H1 (cell line): ENCODE measurements around the gene ASCC3. TPM values are rescaled to one million over a fixed set of nuclear protein-coding genes. Genes with fewer than 3 reads are reported as not detected.

Source experiments
- CTCF ChIA-PET: fragments of 300-600 bp; sonication (Branson Sonifier 250); formaldehyde crosslinking; loops from one replicate; lab custom pipeline; 2021; ENCODE audit not compliant: partially characterized antibody; lab: Charles Lee
- POLR2A ChIA-PET: fragments of 300-600 bp; sonication (Branson Sonifier 250); formaldehyde crosslinking; loops from one replicate; lab custom pipeline; 2021; ENCODE audit warnings: inconsistent platforms; ENCODE audit not compliant: partially characterized antibody; lab: Charles Lee
- DNase-seq, 2 experiments: peaks; one replicate each; pipeline versions ENCODE4 v3.0.0 to v3.0.0-alpha.2; 2010 to 2022; ENCODE audit warnings: low spot score in 2 of 2, low read depth in 1 of 2, mixed read lengths in 1 of 2
- FAIRE-seq: peaks from 2 replicates; lab custom pipeline; 2011; peaks lifted over from hg19 to GRCh38; lab: Jason Lieb, UNC
- H2AFZ ChIP-seq: 2 replicates; pipeline ENCODE4 v1.8.1; 2012; ENCODE audit warnings: low read length, inconsistent platforms
- H2AK5ac ChIP-seq: 2 replicates; pipeline ENCODE4 v1.6.1; 2013; ENCODE audit warnings: low read depth, low read length
- H2BK120ac ChIP-seq: replicated peaks from 2 replicates; pipeline ENCODE3; 2013; ENCODE audit warnings: low read depth, low read length, inconsistent platforms
- H2BK12ac ChIP-seq: 2 replicates; pipeline ENCODE4 v1.6.1; 2013; ENCODE audit warnings: low read depth, low read length
- H2BK15ac ChIP-seq: 2 replicates; pipeline ENCODE4 v1.6.1; 2013; ENCODE audit warnings: low read length
- H2BK20ac ChIP-seq: 2 replicates; pipeline ENCODE4 v1.6.1; 2013; ENCODE audit warnings: low read length
- H2BK5ac ChIP-seq: 2 replicates; pipeline ENCODE4 v1.6.1; 2013; ENCODE audit warnings: low read depth, low read length
- H3K14ac ChIP-seq: 2 replicates; pipeline ENCODE4 v1.6.1; 2013; ENCODE audit warnings: inconsistent platforms; ENCODE audit not compliant: insufficient read length
- H3K18ac ChIP-seq: 2 replicates; pipeline ENCODE4 v1.6.1; 2013; ENCODE audit warnings: low read length; ENCODE audit errors: extremely low read depth
- H3K23ac ChIP-seq: 2 replicates; pipeline ENCODE4 v1.6.1; 2013; ENCODE audit warnings: inconsistent platforms; ENCODE audit not compliant: insufficient read length
- H3K23me2 ChIP-seq: 2 replicates; pipeline ENCODE4 v1.6.1; 2013; ENCODE audit warnings: low read depth, low read length
- H3K27ac ChIP-seq: 2 replicates; pipeline ENCODE4 v1.6.1; 2011; ENCODE audit warnings: low read depth, low read length, inconsistent platforms
- H3K27me3 ChIP-seq, 4 experiments: replicated peaks in 1 of 4; 1 replicate in 1 of 4; 2 replicates in 3 of 4; pipeline versions ENCODE4 v1.6.1 to v1.8.1; 2011 to 2013; ENCODE audit warnings: low read length in 3 of 4, mild to moderate bottlenecking in 3 of 4, inconsistent platforms in 2 of 4, mixed read lengths in 2 of 4, moderate library complexity in 1 of 4; ENCODE audit not compliant: control insufficient read depth in 3 of 4, insufficient read depth in 3 of 4; ENCODE audit errors: extremely low read depth in 1 of 4
- H3K36me3 ChIP-seq, 4 experiments: 2 replicates each; pipeline versions ENCODE4 v1.6.1 to v1.8.1; 2011 to 2013; ENCODE audit warnings: mild to moderate bottlenecking in 4 of 4, low read length in 3 of 4, moderate library complexity in 2 of 4, control low read depth in 1 of 4, inconsistent platforms in 1 of 4; ENCODE audit not compliant: insufficient read depth in 4 of 4, control insufficient read depth in 2 of 4
- H3K4ac ChIP-seq: replicated peaks from 2 replicates; pipeline ENCODE3; 2013; ENCODE audit warnings: low read length, low read depth, mixed read lengths, inconsistent platforms; ENCODE audit not compliant: insufficient read length
- H3K4me1 ChIP-seq, 4 experiments: replicated peaks in 1 of 4; 1 replicate in 1 of 4; 2 replicates in 3 of 4; pipeline versions ENCODE4 v1.6.1 to v1.8.1; 2011 to 2013; ENCODE audit warnings: low read length in 3 of 4, inconsistent platforms in 2 of 4, mixed read lengths in 1 of 4; ENCODE audit not compliant: insufficient read depth in 4 of 4, control insufficient read depth in 3 of 4
- H3K4me2 ChIP-seq, 2 experiments: 2 replicates each; pipeline versions ENCODE4 v1.6.1 to v1.8.1; 2011 to 2013; ENCODE audit warnings: low read depth in 2 of 2, low read length in 2 of 2, control low read depth in 1 of 2, inconsistent platforms in 1 of 2, mild to moderate bottlenecking in 1 of 2; ENCODE audit not compliant: insufficient read depth in 1 of 2
- H3K4me3 ChIP-seq, 4 experiments: fragments of 200-600, 300-600 bp in 1 of 4; sonication (generic), shearing (Covaris generic), sonication (Bioruptor Twin) in 1 of 4; 2 replicates each; pipeline versions ENCODE4 v1.5.1 to v1.8.1; 2011 to 2016; ENCODE audit warnings: low read length in 4 of 4, low read depth in 3 of 4, control low read depth in 2 of 4, inconsistent platforms in 2 of 4, mild to moderate bottlenecking in 2 of 4, mixed read lengths in 1 of 4, moderate library complexity in 1 of 4; ENCODE audit not compliant: insufficient read depth in 2 of 4; ENCODE audit errors: extremely low read depth in 1 of 4
- H3K56ac ChIP-seq: replicated peaks from 2 replicates; pipeline ENCODE3; 2013; ENCODE audit warnings: low read depth, mild to moderate bottlenecking, mixed read lengths, low read length, inconsistent platforms; ENCODE audit not compliant: insufficient read length
- H3K79me1 ChIP-seq: 2 replicates; pipeline ENCODE4 v1.6.1; 2013; ENCODE audit warnings: low read depth, low read length, control low read depth
- H3K79me2 ChIP-seq, 2 experiments: 2 replicates each; pipeline versions ENCODE4 v1.6.1 to v1.8.1; 2012 to 2013; ENCODE audit warnings: low read length in 2 of 2, mild to moderate bottlenecking in 2 of 2, inconsistent platforms in 1 of 2; ENCODE audit not compliant: insufficient read depth in 2 of 2, control insufficient read depth in 1 of 2
- H3K9ac ChIP-seq, 4 experiments: replicated peaks in 1 of 4; 1 replicate in 1 of 4; 2 replicates in 3 of 4; pipeline versions ENCODE4 v1.6.1 to v1.8.1; 2011 to 2013; ENCODE audit warnings: low read depth in 3 of 4, low read length in 3 of 4, control low read depth in 2 of 4, mild to moderate bottlenecking in 2 of 4, moderate library complexity in 2 of 4, inconsistent platforms in 1 of 4; ENCODE audit errors: extremely low read depth in 1 of 4
- H3K9me3 ChIP-seq, 2 experiments: 2 replicates each; pipeline versions ENCODE4 v1.6.1 to v1.8.1; 2012 to 2013; ENCODE audit warnings: mild to moderate bottlenecking in 2 of 2, moderate library complexity in 2 of 2, control low read depth in 1 of 2, inconsistent platforms in 1 of 2, low read depth in 1 of 2, low read length in 1 of 2, mixed read lengths in 1 of 2; ENCODE audit not compliant: insufficient read depth in 2 of 2
- H4K20me1 ChIP-seq, 2 experiments: replicated peaks in 1 of 2; 2 replicates each; pipeline versions ENCODE3 to v1.8.1; 2011 to 2013; ENCODE audit warnings: inconsistent platforms in 2 of 2, low read length in 2 of 2, mild to moderate bottlenecking in 1 of 2; ENCODE audit not compliant: insufficient read depth in 2 of 2, control insufficient read depth in 1 of 2
- H4K5ac ChIP-seq: 2 replicates; pipeline ENCODE4 v1.6.1; 2013; ENCODE audit warnings: low read length, low read depth, mixed read lengths, inconsistent platforms; ENCODE audit not compliant: insufficient read length
- H4K8ac ChIP-seq: 2 replicates; pipeline ENCODE4 v1.8.0; 2013; ENCODE audit warnings: mild to moderate bottlenecking, moderate library complexity, low read length, inconsistent platforms; ENCODE audit not compliant: insufficient read depth; ENCODE audit errors: extremely low read depth
- H4K91ac ChIP-seq: replicated peaks from 2 replicates; pipeline ENCODE3; 2013; ENCODE audit warnings: low read length, mixed read lengths, inconsistent platforms; ENCODE audit not compliant: insufficient read length
- CHD2 ChIP-seq: IDR thresholded peaks from 2 replicates; pipeline ENCODE4 v1.6.1; 2012; ENCODE audit warnings: low read length, improper control_type of control experiment
- CTCF ChIP-seq, 3 experiments: IDR thresholded peaks; 1 replicate in 2 of 3; 2 replicates in 1 of 3; pipeline versions ENCODE4 v1.5.1 to v1.6.1; 2011; ENCODE audit warnings: low read length in 3 of 3, mild to moderate bottlenecking in 3 of 3, inconsistent platforms in 2 of 3, low read depth in 1 of 3, moderate library complexity in 1 of 3; ENCODE audit not compliant: insufficient read depth in 1 of 3; ENCODE audit errors: control extremely low read depth in 1 of 3
- E2F6 ChIP-seq: IDR thresholded peaks from 2 replicates; pipeline ENCODE4 v1.6.1; 2012; ENCODE audit warnings: inconsistent platforms
- JUND ChIP-seq: IDR thresholded peaks from 2 replicates; pipeline ENCODE4 v1.6.1; 2011; ENCODE audit warnings: mild to moderate bottlenecking, improper control_type of control experiment, low read length
- SP1 ChIP-seq: IDR thresholded peaks from 2 replicates; pipeline ENCODE4 v1.6.1; 2011; ENCODE audit warnings: low read depth, low read length
- SP4 ChIP-seq: IDR thresholded peaks from 2 replicates; pipeline ENCODE4 v1.6.1; 2012; ENCODE audit warnings: low read length, inconsistent platforms
- WGBS, 2 experiments: shearing (Covaris generic) in 1 of 2; methylation state at CpG; one replicate each; pipeline versions ENCODE4 v1.1.6 to v1.1.7; 2013 to 2015; ENCODE audit warnings: low lambda C conversion rate in 2 of 2, mixed read lengths in 2 of 2, inconsistent platforms in 1 of 2, low coverage in 1 of 2, missing lambda C conversion rate in 1 of 2; ENCODE audit not compliant: insufficient replicate concordance in 2 of 2, insufficient coverage in 1 of 2, insufficient read length in 1 of 2; ENCODE audit errors: extremely low coverage in 1 of 2, missing lambda C conversion rate in 1 of 2; 5-methylcytosine and 5-hydroxymethylcytosine counted together
- polyA plus RNA-seq, 7 experiments: library from polyadenylated mRNA; depleted of rRNA in 3 of 7; stranded (reverse) in 5 of 7; unstranded in 2 of 7; fragments of >200 nt in 5 of 7; fragments of 200-250 nt in 2 of 7; gene quantifications; 1 replicate in 5 of 7; 2 replicates in 1 of 7; 4 replicates in 1 of 7; pipeline versions ENCODE4 v1.2.1 to v1.2.3, GENCODE V29; 2011 to 2013; ENCODE audit warnings: missing spikeins in 2 of 7, mixed read lengths in 2 of 7
- total RNA-seq: library from RNA; stranded (reverse); fragmentation: NEBNext Ultra II Directional; extraction: Animal tissue kit (Norgen Biotek cat#: 25700); gene quantifications from 2 replicates; pipeline ENCODE4 v1.2.1, GENCODE V29; 2021

The ASCC3 gene
- total and polyA plus RNA-seq, 2 of the 8 experiments (the other 6 are each of a cell fraction or from before 2014, with no cell fraction given): 37.5 to 77.8 TPM

- H3K4me2 ChIP-seq: no peak overlapping the region
- no peak overlapping the region for H2BK20ac ChIP-seq
- no peak overlapping the region for H2AK5ac ChIP-seq
- no peaks in the 10 kb centered on the region for H3K79me1 ChIP-seq
- H2BK120ac ChIP-seq: no peak overlapping the region
- no peak overlapping the region for H3K56ac ChIP-seq
- no peak overlapping the region for H4K5ac ChIP-seq
- no peaks in the 10 kb centered on the region for H3K23me2 ChIP-seq
- no peak overlapping the region for H3K9ac ChIP-seq
- H3K27me3 ChIP-seq: no peaks in the 10 kb centered on the region
- H3K4me1 ChIP-seq: no peaks in the 10 kb centered on the region
- H4K8ac ChIP-seq: no peak overlapping the region
- WGBS, 2 experiments: 84% methylated on average over 4 of the region's 4 CpGs; no CpG with 5 or more reads in 1 of the 2 experiments
- no peak for TF ChIP-seq JUND
- no peak for TF ChIP-seq SP1
- no peak for TF ChIP-seq SP4
- TF ChIP-seq CTCF (IDR thresholded peaks at IDR 0.05; ENCODE audit: control extremely low read depth in 1 of 3, insufficient read depth in 1 of 3, low read depth in 1 of 3, low read length in 3 of 3): no peak
- TF ChIP-seq CHD2: no peak
- no peak for TF ChIP-seq E2F6
- H3K9me3 ChIP-seq: no peaks in the 10 kb centered on the region
- no peak overlapping the region for H4K91ac ChIP-seq
- CTCF ChIA-PET: interaction anchor here (1.3 kb wide), 1 partner anchor 8 kb away, joined by 3 read pairs; no protein-coding TSS in a partner anchor
- no peak overlapping the region for H3K18ac ChIP-seq
- no peaks in the 10 kb centered on the region for H3K79me2 ChIP-seq
- H3K36me3 ChIP-seq: no peaks in the 10 kb centered on the region
- H2BK12ac ChIP-seq: no peak overlapping the region
- no peak overlapping the region for H3K14ac ChIP-seq
- no peak overlapping the region for H2BK15ac ChIP-seq
- no peak overlapping the region for H3K4me3 ChIP-seq
- H3K27ac ChIP-seq: no peak overlapping the region
- H3K23ac ChIP-seq: no peak overlapping the region
- no peak overlapping the region for H2BK5ac ChIP-seq
- H3K4ac ChIP-seq: no peak overlapping the region
- H4K20me1 ChIP-seq: no peaks in the 10 kb centered on the region
- FAIRE-seq (no peak), DNase-seq (no peak)
- POLR2A ChIA-PET: no interaction called here
- H2AFZ ChIP-seq: no peak overlapping the region
Measured at GRCh38 chr6:100577425-100577824, 303.7 kb downstream of the ASCC3 start.
